CD4-positive, alpha-beta T cell (primary cell): ENCODE measurements around the gene USP46. TPM values are rescaled to one million over a fixed set of nuclear protein-coding genes. Genes with fewer than 3 reads are reported as not detected.

Source experiments
- ATAC-seq: fragments of 200-7000 bp; cut with Tn5 transposase; one replicate; pipeline ENCODE4 v1.10.0; 2022; ENCODE audit warnings: mild to moderate bottlenecking; ENCODE audit not compliant: poor library complexity
- CTCF ChIA-PET: fragments of 350-600 bp; sonication (Branson Sonifier 250); formaldehyde crosslinking; loops from one replicate; lab custom pipeline; 2021; ENCODE audit warnings: antibody characterized with exemption, inconsistent platforms; lab: Charles Lee
- POLR2A ChIA-PET: fragments of 350-600 bp; sonication (Branson Sonifier 250); formaldehyde crosslinking; loops from one replicate; lab custom pipeline; 2021; ENCODE audit warnings: antibody characterized with exemption, inconsistent platforms; lab: Charles Lee
- DNase-seq, 14 experiments: peaks; one replicate each; pipeline ENCODE4 v3.0.0-alpha.2; 2013 to 2020; ENCODE audit warnings: mixed read lengths in 2 of 14
- H3K27ac ChIP-seq, 2 donors: one replicate each; pipeline versions ENCODE4 v1.5.1 to v1.7.0; 2013; ENCODE audit warnings: low read length in 2 of 2, low read depth in 1 of 2, mild to moderate bottlenecking in 1 of 2
- H3K27me3 ChIP-seq, 2 experiments: 1 replicate in 1 of 2; 2 replicates in 1 of 2; pipeline versions ENCODE4 v1.6.1 to v1.7.0; 2013; ENCODE audit warnings: low read length in 2 of 2, control low read depth in 1 of 2, mild to moderate bottlenecking in 1 of 2, moderate library complexity in 1 of 2; ENCODE audit not compliant: insufficient read depth in 2 of 2, control insufficient read depth in 1 of 2
- H3K36me3 ChIP-seq: one replicate; pipeline ENCODE4 v1.6.1; 2013; ENCODE audit warnings: low read length, control low read depth; ENCODE audit not compliant: insufficient read depth
- H3K4me1 ChIP-seq: one replicate; pipeline ENCODE4 v1.6.1; 2013; ENCODE audit warnings: low read length, control low read depth; ENCODE audit not compliant: insufficient read depth
- H3K4me3 ChIP-seq: one replicate; pipeline ENCODE4 v1.5.1; 2013; ENCODE audit warnings: mild to moderate bottlenecking, low read length, moderate library complexity
- H3K9me3 ChIP-seq, 2 experiments: 1 replicate in 1 of 2; 2 replicates in 1 of 2; pipeline versions ENCODE4 v1.6.1 to v1.7.0; 2013; ENCODE audit warnings: low read length in 2 of 2, mild to moderate bottlenecking in 2 of 2, control low read depth in 1 of 2, moderate library complexity in 1 of 2; ENCODE audit not compliant: control insufficient read depth in 1 of 2, insufficient read depth in 1 of 2
- H3K27ac Mint-ChIP-seq: one replicate; pipeline ENCODE4 v1.8.0; 2020; ENCODE audit warnings: mixed read lengths
- H3K27me3 Mint-ChIP-seq: one replicate; pipeline ENCODE4 v1.8.0; 2021; ENCODE audit warnings: mixed read lengths
- H3K36me3 Mint-ChIP-seq: one replicate; pipeline ENCODE4 v1.8.0; 2021; ENCODE audit warnings: low read depth, mixed read lengths
- H3K4me1 Mint-ChIP-seq: one replicate; pipeline ENCODE4 v1.8.0; 2021; ENCODE audit warnings: low read depth, mixed read lengths
- H3K4me3 Mint-ChIP-seq: one replicate; pipeline ENCODE4 v1.8.0; 2020; ENCODE audit warnings: mild to moderate bottlenecking, mixed read lengths
- H3K9me3 Mint-ChIP-seq: one replicate; pipeline ENCODE4 v1.8.0; 2020; ENCODE audit warnings: mixed read lengths
- CTCF ChIP-seq: fragments of 200-600 bp; IDR thresholded peaks from one replicate; pipeline ENCODE4 v1.8.0; 2022; ENCODE audit warnings: antibody characterized with exemption, mild to moderate bottlenecking
- intact Hi-C, 2 experiments: fragments of 100-400 bp; cut with DNase I in 1 of 2; cut with micrococcal nuclease in 1 of 2; formaldehyde crosslinking; loops; one replicate each; pipeline versions ENCODE4 v1.15.1 to v1.9.0; 2023 to 2025; cut with DNase I, micrococcal nuclease
- total RNA-seq, 174 experiments: library from RNA in 2 of 174; stranded (reverse) in 2 of 174; gene quantifications; one replicate each; pipeline ENCODE4 v1.2.3 and lab custom pipeline; 2021 to 2026

USP46 gene
- total RNA-seq, 2 experiments from 2014 or later, result 6.8 to 10.5 TPM

- no peak for ATAC-seq
- Histone ChIP-seq H3K36me3 (no peaks in the 10 kb centered on the region), H3K4me1 (no peaks in the 10 kb centered on the region), H3K4me3 (no peak overlapping the region), H3K27ac (no peak overlapping the region), H3K27me3 (no peaks in the 10 kb centered on the region), H3K9me3 (no peaks in the 10 kb centered on the region)
- ChIA-PET CTCF (no interaction called here), POLR2A (no interaction called here)
- Mint-ChIP-seq H3K9me3 (no peaks in the 10 kb centered on the region), H3K27me3 (peaks cover 20% of the 10 kb centered on the region), H3K4me3 (no peak overlapping the region), H3K4me1 (no peaks in the 10 kb centered on the region), H3K36me3 (no peaks in the 10 kb centered on the region), H3K27ac (no peak overlapping the region)
- no peak for DNase-seq
- no peak for TF ChIP-seq CTCF
- intact Hi-C loops, result no loop called here
Measured at GRCh38 chr4:52576961-52577623, 82.0 kb downstream of the USP46 start.

- no peak for TF ChIP-seq CTCF
- Mint-ChIP-seq H3K4me1 (no peaks in the 10 kb centered on the region), H3K27me3 (peaks cover 20% of the 10 kb centered on the region), H3K9me3 (no peaks in the 10 kb centered on the region), H3K36me3 (no peaks in the 10 kb centered on the region), H3K27ac (no peak overlapping the region), H3K4me3 (no peak overlapping the region)
- H3K9me3 ChIP-seq, result no peaks in the 10 kb centered on the region
- H3K4me1 ChIP-seq, result no peaks in the 10 kb centered on the region
- ChIA-PET POLR2A (no interaction called here), CTCF (no interaction called here)
- H3K36me3 ChIP-seq, result no peaks in the 10 kb centered on the region
- no peaks in the 10 kb centered on the region for H3K27me3 ChIP-seq
- ATAC-seq (no peak), DNase-seq (no peak)
- H3K27ac ChIP-seq, result no peak overlapping the region
- intact Hi-C loops, result no loop called here
- no peak overlapping the region for H3K4me3 ChIP-seq
Measured at GRCh38 chr4:52576326-52576725, 82.8 kb downstream of the USP46 start.

GRCh38 chr4:52575406-52575805 lies 83.7 kb downstream of the USP46 start:
- Histone ChIP-seq H3K4me1 (no peaks in the 10 kb centered on the region), H3K27ac (no peak overlapping the region), H3K9me3 (no peaks in the 10 kb centered on the region), H3K27me3 (no peaks in the 10 kb centered on the region), H3K4me3 (no peak overlapping the region), H3K36me3 (no peaks in the 10 kb centered on the region)
- ATAC-seq (no peak), DNase-seq (no peak)
- H3K36me3 Mint-ChIP-seq, result no peaks in the 10 kb centered on the region
- intact Hi-C loops, result no loop called here
- peaks cover 20% of the 10 kb centered on the region for H3K27me3 Mint-ChIP-seq
- no peak for TF ChIP-seq CTCF
- no peak overlapping the region for H3K27ac Mint-ChIP-seq
- H3K9me3 Mint-ChIP-seq, result no peaks in the 10 kb centered on the region
- H3K4me1 Mint-ChIP-seq, result no peaks in the 10 kb centered on the region
- H3K4me3 Mint-ChIP-seq, result no peak overlapping the region
- POLR2A ChIA-PET, result no interaction called here
- CTCF ChIA-PET, result no interaction called here
